Fibroblast of skin of back (primary cell): ENCODE data around the gene ATXN7L2.
A peak's percentile ranks its signal among the peaks of the same experiment; 100 is the strongest.

Source experiments
- DNase-seq: peaks from one replicate; pipeline ENCODE4 v3.0.0-alpha.2; 2013

Gene ATXN7L2

GRCh38 chr1:109498161-109498801 is 14.6 kb downstream of the ATXN7L2 start:
- peak; percentile 31 for DNase-seq

GRCh38 chr1:109499081-109499480 is 15.4 kb downstream of the ATXN7L2 start:
- no peak for DNase-seq

- peak; percentile 50 for DNase-seq
Observed at GRCh38 chr1:109499661-109500536, 16.2 kb downstream of the ATXN7L2 start.

DNA sequence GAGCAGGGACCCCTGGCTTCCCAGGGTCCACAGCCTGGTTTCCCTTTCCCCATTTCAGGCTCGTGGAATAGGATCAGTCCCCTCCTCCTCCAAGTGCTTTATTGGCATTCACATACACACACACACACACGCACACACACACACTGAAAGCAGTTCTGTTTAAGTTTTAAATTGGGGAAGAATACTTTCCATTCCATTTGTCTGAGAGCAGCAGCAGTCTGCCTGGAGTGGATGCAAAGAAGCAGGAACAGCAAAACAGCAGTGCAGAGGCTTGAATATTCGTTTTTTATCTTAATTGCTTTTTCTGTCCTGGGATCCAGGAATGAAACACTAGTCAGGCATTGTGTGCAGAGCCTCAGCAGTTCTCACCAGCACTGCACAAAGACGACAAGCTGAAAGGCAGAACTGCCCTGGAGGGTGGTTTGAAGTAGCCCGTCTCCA is 17.3 kb downstream of the ATXN7L2 start:
- DNase-seq: peak; percentile 78

GRCh38 chr1:109501644-109502363 is 18.1 kb downstream of the ATXN7L2 start:
- no peak for DNase-seq

DNA sequence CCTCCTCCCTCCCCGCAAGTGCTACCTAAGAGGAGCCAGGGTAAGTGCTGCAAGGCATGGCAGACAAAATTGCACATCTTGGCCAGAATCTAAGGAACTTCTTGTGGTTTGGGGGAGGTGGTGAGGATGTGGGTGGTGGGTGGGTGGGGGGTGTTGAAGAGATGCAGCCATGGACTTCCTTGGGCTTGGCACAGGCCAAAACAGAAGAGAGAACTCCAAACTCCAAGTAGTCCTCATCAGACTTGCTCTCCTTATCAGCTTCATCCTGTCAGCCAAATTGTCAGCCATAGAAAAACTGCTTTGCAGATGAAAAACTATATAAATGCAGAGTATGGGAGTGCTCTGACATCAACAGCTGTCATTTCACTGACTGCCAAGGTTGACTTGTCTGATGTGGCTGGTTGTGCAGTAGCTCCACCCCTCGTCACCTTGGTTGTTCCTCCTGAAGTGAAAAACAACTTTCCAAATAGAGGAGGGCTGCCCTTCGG is 18.7 kb downstream of the ATXN7L2 start:
- no peak for DNase-seq

- no peak for DNase-seq
Observed at GRCh38 chr1:109503935-109504334, 20.2 kb downstream of the ATXN7L2 start.

DNA sequence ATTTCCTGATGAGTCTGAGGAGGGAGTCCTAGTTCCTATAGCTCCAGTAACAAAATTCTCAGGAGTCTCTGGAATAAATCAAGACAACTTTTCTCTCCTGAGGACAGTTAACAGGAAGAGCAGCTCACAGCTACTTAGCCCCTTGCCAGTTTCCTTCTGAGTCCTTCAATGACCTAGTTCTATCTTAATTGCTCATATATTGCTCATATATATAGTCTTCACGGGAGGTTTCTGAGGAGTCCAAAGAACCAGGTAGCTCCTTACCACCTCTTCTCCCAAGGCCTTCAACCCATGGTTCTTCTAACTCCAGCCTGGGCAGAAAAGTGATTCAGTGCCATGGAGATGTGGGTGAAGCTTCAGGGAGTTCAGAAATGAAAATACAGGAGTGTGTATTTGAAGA is 21.3 kb downstream of the ATXN7L2 start:
- no peak for DNase-seq

GRCh38 chr1:109508001-109508872 is 24.5 kb downstream of the ATXN7L2 start:
- DNase-seq: no peak

- DNase-seq: no peak
Observed at GRCh38 chr1:109508873-109509175, 25.1 kb downstream of the ATXN7L2 start.

DNA sequence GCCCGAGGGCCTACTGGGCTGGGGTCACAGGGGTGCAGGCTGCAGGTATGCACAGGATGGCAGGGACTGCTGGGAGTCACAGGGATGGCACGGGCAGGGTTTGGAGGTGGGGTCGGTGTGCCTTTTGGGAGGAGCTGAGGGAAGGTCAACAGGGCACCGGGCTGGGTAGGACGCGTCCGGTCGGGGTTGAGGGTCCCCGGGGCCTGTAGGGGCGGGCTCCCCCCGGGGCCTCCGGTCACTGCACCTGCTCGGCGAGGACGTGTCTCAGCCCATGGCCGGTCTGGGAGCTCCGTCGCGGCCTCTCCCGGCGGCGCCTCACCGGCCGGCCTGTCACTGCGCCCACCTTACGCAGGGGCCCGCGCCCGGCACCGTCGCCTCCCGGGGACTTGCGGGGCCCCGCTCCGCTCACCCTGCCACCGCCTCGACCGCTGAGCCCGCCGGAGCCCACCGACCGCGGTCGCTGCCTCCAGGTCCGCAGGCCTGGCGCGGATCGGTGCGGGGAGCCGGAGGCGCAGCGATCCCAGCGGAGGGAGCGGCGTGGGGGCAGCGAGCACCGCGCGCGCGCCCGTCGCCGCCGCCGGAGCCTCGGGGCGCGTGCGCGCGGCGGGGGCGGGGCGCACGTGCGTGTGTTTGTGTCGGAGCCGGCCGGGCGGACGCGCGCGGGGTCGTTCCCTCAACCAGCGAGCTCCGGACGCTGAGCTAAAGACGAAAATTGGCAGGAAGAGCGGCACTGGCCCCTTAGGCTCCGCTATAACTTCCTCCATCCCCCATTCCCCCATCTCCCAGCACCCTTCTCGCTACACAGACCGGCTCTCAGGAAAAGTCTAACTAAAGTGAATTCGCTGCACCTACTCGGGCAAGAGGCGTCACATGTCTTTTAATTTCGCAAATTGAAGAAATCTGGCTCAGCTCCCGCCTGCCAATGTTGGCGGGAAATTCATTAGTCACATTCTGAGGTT is 25.8 kb downstream of the ATXN7L2 start, which contains the start of gene AMIGO1:
Gene AMIGO1, minus strand, starts transcription at position 552 of the 959 bp plus-strand sequence. CDS start 815 bp downstream, outside the sequence.
- peak; percentile 53 for DNase-seq

DNA sequence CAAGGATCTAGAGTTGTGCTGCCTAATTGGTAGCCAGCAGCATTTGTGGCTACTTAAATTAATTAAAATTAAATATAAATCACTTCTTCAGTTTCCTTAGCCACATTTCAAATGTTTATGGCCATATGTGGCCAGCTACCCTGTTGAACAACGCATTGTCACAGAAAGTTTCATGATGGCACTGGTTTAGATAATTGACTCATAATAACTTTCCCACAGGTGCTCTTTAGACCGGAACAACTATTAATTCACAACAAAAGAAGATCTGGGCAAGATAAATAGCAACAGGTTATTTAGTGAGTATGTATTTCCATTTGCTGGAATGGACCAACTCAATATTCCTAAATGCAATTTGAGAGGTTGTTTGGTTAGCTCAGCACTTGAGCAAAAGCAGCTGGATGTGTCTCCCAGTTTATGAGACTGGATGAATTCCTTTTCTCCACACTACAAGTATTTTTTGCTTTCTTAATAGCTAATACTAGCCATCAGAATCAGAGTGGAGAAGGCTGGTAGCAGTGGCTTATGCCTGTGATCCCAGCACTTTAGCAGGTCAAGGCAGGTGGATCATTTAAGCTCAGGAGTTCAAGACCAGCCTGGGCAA is 29.5 kb downstream of the ATXN7L2 start:
- DNase-seq: no peak

GRCh38 chr1:109514846-109515245 is 31.1 kb downstream of the ATXN7L2 start:
- DNase-seq: no peak

- DNase-seq: no peak
Observed at GRCh38 chr1:109516872-109517271, 33.2 kb downstream of the ATXN7L2 start.

- DNase-seq: no peak
Observed at GRCh38 chr1:109517337-109517736, 33.6 kb downstream of the ATXN7L2 start.

GRCh38 chr1:109521002-109521951 is 37.6 kb downstream of the ATXN7L2 start:
- DNase-seq: peak; percentile 8

DNA sequence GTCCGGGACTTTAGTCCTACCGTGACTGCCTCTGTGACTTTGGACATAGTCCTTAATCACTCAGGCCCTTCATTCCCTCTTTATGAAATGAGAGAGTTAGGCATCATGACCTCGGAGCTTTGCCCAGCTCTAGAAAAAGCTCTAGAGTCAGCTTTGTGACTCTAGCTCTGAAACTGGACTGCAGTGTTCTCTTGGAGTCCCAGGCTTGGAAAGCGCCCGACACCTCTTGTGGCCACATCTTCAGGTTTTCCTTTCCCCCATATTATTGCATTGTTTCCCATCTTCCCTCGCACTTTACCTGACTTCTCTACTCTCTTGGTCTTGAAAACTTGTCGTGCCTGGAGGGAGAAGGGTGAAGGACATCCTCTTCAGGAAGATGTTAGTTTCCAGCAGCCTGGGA is 38.3 kb downstream of the ATXN7L2 start:
- no peak for DNase-seq

DNA sequence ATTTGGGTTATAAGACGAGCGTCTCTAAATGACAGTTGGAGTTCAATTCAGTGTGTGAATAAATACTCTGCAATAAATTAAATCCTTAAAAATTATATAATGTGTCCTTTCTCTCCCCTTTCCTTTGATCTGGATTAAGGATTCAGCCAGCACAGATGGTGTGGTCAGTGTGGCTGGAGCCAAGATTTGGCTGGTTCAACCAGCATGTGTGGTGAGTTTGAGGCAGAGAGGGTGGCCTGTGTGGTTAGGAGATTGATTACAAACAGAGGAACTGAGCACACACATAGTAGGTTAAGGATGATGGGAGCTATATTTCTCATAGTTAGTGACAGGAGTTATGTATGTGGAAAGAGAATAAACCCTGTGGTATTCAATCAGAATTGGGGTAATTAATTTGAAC is 40.0 kb downstream of the ATXN7L2 start:
- no peak for DNase-seq

DNA sequence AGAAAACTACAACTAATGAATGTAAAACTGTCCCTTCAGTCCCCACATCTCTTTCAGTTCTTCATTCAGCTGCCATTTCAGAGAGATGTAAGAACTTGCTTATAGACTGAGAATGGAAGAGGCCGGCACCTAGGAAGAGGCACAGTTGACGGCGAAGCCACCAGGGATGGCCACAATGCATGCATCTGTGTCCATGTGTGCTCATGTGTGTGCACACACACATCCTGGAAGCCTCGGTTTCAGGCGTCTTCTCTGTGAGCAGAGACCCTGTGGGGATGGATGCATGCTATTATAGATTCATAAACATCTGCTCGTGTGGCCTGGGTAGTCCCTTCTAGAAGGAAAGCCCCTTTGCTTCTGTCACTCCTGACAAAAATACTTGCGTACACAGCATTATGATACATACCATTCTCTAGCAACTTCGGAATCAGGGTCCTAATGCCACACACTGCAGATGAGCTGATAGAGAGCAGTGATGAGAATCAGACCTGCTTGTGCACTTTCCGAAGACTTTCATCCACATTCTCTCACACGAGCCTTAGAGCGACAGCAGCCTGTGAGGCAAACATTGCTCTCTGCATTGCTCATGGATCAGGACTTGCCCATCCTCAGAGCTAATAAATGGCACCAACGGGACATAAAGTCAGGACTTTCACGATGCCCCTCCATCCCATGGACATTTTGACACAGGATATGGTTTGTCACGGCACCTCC is 43.5 kb downstream of the ATXN7L2 start:
- DNase-seq: no peak
